Parathyroid adenoma (tissue), 2 donors: ENCODE results near the gene SPRR5.

Experiments
- H2AFZ ChIP-seq: fragments of 300-600 bp; sonication (generic); one replicate; pipeline ENCODE4 v1.7.0; 2017; ENCODE audit warnings: antibody characterized with exemption, mild to moderate bottlenecking
- H3K27ac ChIP-seq: fragments of 300-600 bp; sonication (generic); one replicate; pipeline ENCODE4 v1.7.0; 2017
- H3K27me3 ChIP-seq: fragments of 300-600 bp; sonication (generic); one replicate; pipeline ENCODE4 v1.7.0; 2017; ENCODE audit warnings: low read length; ENCODE audit not compliant: control insufficient read depth, insufficient read depth
- H3K36me3 ChIP-seq: fragments of 300-600 bp; sonication (generic); one replicate; pipeline ENCODE4 v1.7.0; 2017; ENCODE audit warnings: low read length; ENCODE audit not compliant: control insufficient read depth, insufficient read depth
- H3K4me1 ChIP-seq: fragments of 300-600 bp; sonication (generic); one replicate; pipeline ENCODE4 v1.7.0; 2017; ENCODE audit warnings: control low read depth
- H3K4me2 ChIP-seq: fragments of 300-600 bp; sonication (generic); one replicate; pipeline ENCODE4 v1.7.0; 2017; ENCODE audit warnings: low read length
- H3K4me3 ChIP-seq: fragments of 300-600 bp; sonication (generic); one replicate; pipeline ENCODE4 v1.7.0; 2017; ENCODE audit warnings: low read depth, low read length
- H3K79me2 ChIP-seq: fragments of 300-600 bp; sonication (generic); one replicate; pipeline ENCODE4 v1.7.0; 2017; ENCODE audit warnings: control low read depth
- H3K9ac ChIP-seq: fragments of 300-600 bp; sonication (generic); one replicate; pipeline ENCODE4 v1.7.0; 2017; ENCODE audit warnings: mild to moderate bottlenecking
- H3K9me3 ChIP-seq: fragments of 300-600 bp; sonication (generic); one replicate; pipeline ENCODE4 v1.7.0; 2017; ENCODE audit warnings: low read length; ENCODE audit not compliant: control insufficient read depth
- CTCF ChIP-seq: fragments of 300-600 bp; sonication (generic); IDR thresholded peaks from one replicate; pipeline ENCODE4 v1.7.0; 2017; ENCODE audit warnings: antibody characterized with exemption, mild to moderate bottlenecking
- donor health status: primary hyperparathyroidism.

Gene SPRR5

DNA sequence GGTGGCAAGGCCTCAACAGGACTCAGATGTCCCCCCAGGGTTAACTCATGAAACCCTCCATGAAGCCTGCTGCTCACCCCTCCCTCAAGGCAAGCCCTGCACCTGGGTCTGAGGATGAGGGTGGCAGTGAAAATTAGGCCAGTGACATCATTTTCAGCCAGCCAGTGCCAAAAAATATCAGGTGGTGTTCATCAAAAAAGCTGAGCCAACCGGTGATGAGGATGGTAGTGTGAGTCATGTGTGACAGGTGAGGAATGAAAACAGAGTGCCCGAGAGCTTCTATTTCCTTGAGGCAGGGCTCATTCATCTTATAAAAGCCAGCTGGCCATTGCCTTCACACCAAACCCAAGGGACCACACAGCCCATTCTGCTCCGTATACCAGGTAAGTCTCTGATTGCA, 36.7 kb downstream of the SPRR5 start, which contains the start of gene SPRR1A:
TSS of gene SPRR1A (plus strand) at position 339 of the 400 bp plus-strand sequence. CDS start 1,150 bp downstream, outside the sequence.
- Histone ChIP-seq H3K79me2 (no peaks in the 10 kb centered on the region), H3K4me3 (no peak within 1 kb of the TSS), H3K36me3 (no peaks in the 10 kb centered on the region), H3K9ac (no peak within 1 kb of the TSS), H3K4me1 (no peaks in the 10 kb centered on the region), H2AFZ (no peak within 1 kb of the TSS), H3K27ac (no peak within 1 kb of the TSS), H3K4me2 (no peak within 1 kb of the TSS), H3K27me3 (no peaks in the 10 kb centered on the region), H3K9me3 (no peaks in the 10 kb centered on the region)
- no peak for TF ChIP-seq CTCF

DNA sequence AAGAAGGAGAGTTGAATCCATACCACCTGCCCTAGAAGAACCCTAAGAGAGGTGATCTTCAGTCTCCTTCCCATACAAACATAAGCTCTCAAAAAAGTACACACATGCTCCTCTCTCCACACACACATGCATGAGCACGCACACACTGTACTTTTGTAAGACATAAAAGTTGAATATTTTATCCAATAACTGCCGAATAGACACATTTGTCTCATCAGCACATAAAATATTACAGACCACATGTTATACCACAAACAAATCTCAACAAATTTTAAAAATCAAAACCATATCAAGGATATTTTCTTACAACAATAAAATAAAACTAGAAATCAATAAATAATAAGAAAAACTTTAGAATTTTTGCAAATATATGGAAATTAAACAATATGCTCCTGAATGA, 39.6 kb downstream of the SPRR5 start:
- H3K4me1 ChIP-seq = no peaks in the 10 kb centered on the region
- H3K4me3 ChIP-seq = no peak overlapping the region
- H3K79me2 ChIP-seq = no peaks in the 10 kb centered on the region
- H2AFZ ChIP-seq = no peak overlapping the region
- H3K4me2 ChIP-seq = no peak overlapping the region
- no peak overlapping the region for H3K9ac ChIP-seq
- H3K9me3 ChIP-seq = no peaks in the 10 kb centered on the region
- TF ChIP-seq CTCF = no peak
- no peak overlapping the region for H3K27ac ChIP-seq
- no peaks in the 10 kb centered on the region for H3K36me3 ChIP-seq
- no peaks in the 10 kb centered on the region for H3K27me3 ChIP-seq

DNA sequence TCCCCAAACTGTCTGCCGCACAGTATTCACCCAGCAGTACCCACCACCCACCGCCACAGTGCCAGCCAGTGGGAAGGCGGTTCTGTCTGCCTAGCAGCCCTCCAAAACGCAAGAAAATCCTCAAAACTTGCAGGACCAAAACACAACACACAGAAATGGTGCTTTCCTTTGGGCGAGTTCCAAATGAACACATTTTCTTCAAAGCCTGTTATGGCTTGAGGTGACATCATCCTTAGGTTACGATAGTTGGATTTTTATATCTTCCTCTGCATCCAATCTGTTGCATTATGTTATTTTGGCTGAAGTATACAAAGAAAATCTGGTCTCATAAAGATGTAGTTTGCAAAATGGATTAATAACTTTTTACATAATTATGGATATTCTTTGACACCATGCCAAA, 46.2 kb downstream of the SPRR5 start:
- no peaks in the 10 kb centered on the region for H3K9me3 ChIP-seq
- no peak overlapping the region for H3K4me2 ChIP-seq
- H3K9ac ChIP-seq = no peak overlapping the region
- H3K4me3 ChIP-seq = no peak overlapping the region
- H3K27me3 ChIP-seq = no peaks in the 10 kb centered on the region
- H2AFZ ChIP-seq = no peak overlapping the region
- H3K27ac ChIP-seq = no peak overlapping the region
- no peaks in the 10 kb centered on the region for H3K79me2 ChIP-seq
- no peaks in the 10 kb centered on the region for H3K4me1 ChIP-seq
- TF ChIP-seq CTCF = no peak
- H3K36me3 ChIP-seq = no peaks in the 10 kb centered on the region

DNA sequence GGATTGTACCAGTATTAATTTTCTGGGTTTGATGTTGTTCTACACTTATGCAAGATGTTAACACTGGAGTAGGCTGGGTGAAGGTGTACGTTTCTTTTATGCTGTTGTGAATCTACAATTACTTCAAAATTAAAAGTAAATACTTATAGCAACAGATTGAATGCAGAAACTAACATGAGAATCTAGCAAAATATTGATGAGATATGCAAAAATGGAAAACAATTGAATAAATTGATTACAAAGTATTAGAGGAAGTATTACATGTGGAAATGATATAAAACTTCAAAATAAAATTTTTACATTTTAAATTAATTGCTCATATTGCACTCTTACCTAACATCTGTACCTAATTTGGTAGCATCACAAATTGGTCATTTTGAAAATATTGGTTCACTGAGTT, 48.8 kb downstream of the SPRR5 start:
- Histone ChIP-seq H3K4me1 (no peaks in the 10 kb centered on the region), H3K4me2 (no peak overlapping the region), H3K4me3 (no peak overlapping the region), H3K9me3 (no peaks in the 10 kb centered on the region), H3K36me3 (no peaks in the 10 kb centered on the region), H2AFZ (no peak overlapping the region), H3K27me3 (no peaks in the 10 kb centered on the region), H3K27ac (no peak overlapping the region), H3K9ac (no peak overlapping the region), H3K79me2 (no peaks in the 10 kb centered on the region)
- no peak for TF ChIP-seq CTCF

DNA sequence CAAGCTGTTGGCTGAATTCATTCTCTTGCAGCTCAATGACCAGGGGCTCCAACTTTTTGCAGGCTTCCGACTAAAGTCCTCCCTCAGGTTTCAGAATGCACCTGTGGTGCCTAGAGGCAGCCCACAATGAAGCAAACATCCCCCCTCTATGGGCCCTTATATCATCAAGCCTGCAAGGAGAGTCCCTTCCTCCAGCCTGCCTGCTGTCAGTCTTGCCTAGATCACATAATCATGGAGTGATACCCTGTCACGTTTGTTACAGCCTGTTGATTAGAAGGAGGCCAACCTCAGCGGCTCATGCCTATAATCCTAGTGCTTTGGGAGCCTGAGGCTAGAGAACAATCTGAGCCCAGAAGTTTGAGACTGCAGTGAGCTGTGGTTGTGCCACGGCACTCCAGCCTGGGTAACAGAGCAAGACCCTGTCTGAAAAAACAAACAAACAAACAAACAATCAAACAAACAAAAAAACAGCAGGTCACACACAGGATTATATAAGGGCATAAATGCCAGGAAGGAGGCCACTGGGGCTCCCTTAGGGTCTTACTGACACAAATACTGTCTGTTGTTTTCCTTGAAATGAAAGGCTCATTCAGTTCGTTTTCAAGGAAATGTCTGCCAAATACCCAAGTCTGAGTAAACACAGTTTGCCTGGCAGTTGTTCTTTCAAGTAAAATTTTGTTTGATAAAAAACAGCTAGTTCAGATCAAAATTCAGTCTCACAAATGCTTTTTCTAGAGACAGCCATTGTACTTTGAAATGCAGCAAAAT, 49.8 kb downstream of the SPRR5 start:
- Histone ChIP-seq H3K27ac (no peak overlapping the region), H3K4me1 (no peaks in the 10 kb centered on the region), H3K27me3 (no peaks in the 10 kb centered on the region), H3K36me3 (no peaks in the 10 kb centered on the region), H3K4me3 (no peak overlapping the region), H3K79me2 (no peaks in the 10 kb centered on the region), H3K4me2 (no peak overlapping the region), H3K9ac (no peak overlapping the region), H2AFZ (no peak overlapping the region), H3K9me3 (no peaks in the 10 kb centered on the region)
- no peak for TF ChIP-seq CTCF
